ENCODE data around the gene TMEM54. TPM values are rescaled to one million over a fixed set of nuclear protein-coding genes. Genes with fewer than 3 reads are reported as not detected.

TMEM54 gene
- total RNA-seq, 1 experiment from 2014 or later, result 61.5 TPM

- CTCF ChIA-PET, result no interaction called here
- BruUV-seq (replicated peaks), result no TSS peak
- intact Hi-C loops (cut with micrococcal nuclease; ENCODE audit: unreplicated experiment), result no loop called here
- no peak overlapping the region for H3K4me3 ChIP-seq (ENCODE audit: low read depth in 2 of 2, low read length in 2 of 2)
- TF ChIP-seq CTCF (IDR thresholded peaks at IDR 0.05), result no peak
- TF ChIP-seq SIN3A (IDR thresholded peaks at IDR 0.05; ENCODE audit: borderline replicate concordance, insufficient read depth, low read depth, low read length), result no peak
- TF ChIP-seq TCF7L2 (IDR thresholded peaks at IDR 0.05; ENCODE audit: low read depth, low read length), result no peak
- TF ChIP-seq REST (IDR thresholded peaks at IDR 0.05; ENCODE audit: insufficient read depth in 1 of 2, low read depth in 2 of 2, low read length in 1 of 2), result no peak; a peak in 2 of 4 replicates
- TF ChIP-seq POLR2AphosphoS5 (IDR thresholded peaks at IDR 0.05; ENCODE audit: low read depth, low read length), result no peak
- in situ Hi-C loops (cut with HindIII; ENCODE audit: low pct_unique_long_range_greater_than_20kb, low sequenced_read_pairs), result no loop called here
- no peaks in the 10 kb centered on the region for H3K9me3 ChIP-seq (ENCODE audit: control insufficient read depth, insufficient read depth, low read depth, low read length)
- DNase-seq (ENCODE audit: low read depth, low spot score) (no peak), ATAC-seq (no peak)
- peaks cover 32% of the 10 kb centered on the region for H3K36me3 ChIP-seq (ENCODE audit: control insufficient read depth, insufficient read depth, low read length)
- POLR2A ChIA-PET, result no interaction called here
- H3K27me3 ChIP-seq (ENCODE audit: control insufficient read depth, insufficient read depth, low read length), result no peaks in the 10 kb centered on the region
- no peaks in the 10 kb centered on the region for H3K4me1 ChIP-seq (ENCODE audit: control insufficient read depth, insufficient read depth, low read length)
- H3K27ac ChIP-seq (ENCODE audit: low read length), result no peak overlapping the region
Measured at GRCh38 chr1:32855861-32856617, 45.1 kb downstream of the TMEM54 start.

- TF ChIP-seq REST (IDR thresholded peaks at IDR 0.05; ENCODE audit: insufficient read depth in 1 of 2, low read depth in 2 of 2, low read length in 1 of 2) (no peak), CTCF (IDR thresholded peaks at IDR 0.05) (no peak), SIN3A (IDR thresholded peaks at IDR 0.05; ENCODE audit: borderline replicate concordance, insufficient read depth, low read depth, low read length) (no peak), TCF7L2 (IDR thresholded peaks at IDR 0.05; ENCODE audit: low read depth, low read length) (no peak), POLR2AphosphoS5 (IDR thresholded peaks at IDR 0.05; ENCODE audit: low read depth, low read length) (no peak)
- intact Hi-C loops (cut with micrococcal nuclease; ENCODE audit: unreplicated experiment) (no loop called here), in situ Hi-C loops (cut with HindIII; ENCODE audit: low pct_unique_long_range_greater_than_20kb, low sequenced_read_pairs) (no loop called here)
- H3K27ac ChIP-seq (ENCODE audit: low read length), result no peak overlapping the region
- POLR2A ChIA-PET, result interaction anchor here (0.6 kb wide), 1 partner anchor 63 kb away, joined by 3 read pairs; no protein-coding TSS in a partner anchor
- peaks cover 16% of the 10 kb centered on the region for H3K36me3 ChIP-seq (ENCODE audit: control insufficient read depth, insufficient read depth, low read length)
- H3K4me1 ChIP-seq (ENCODE audit: control insufficient read depth, insufficient read depth, low read length), result no peaks in the 10 kb centered on the region
- CTCF ChIA-PET, result no interaction called here
- H3K27me3 ChIP-seq (ENCODE audit: control insufficient read depth, insufficient read depth, low read length), result no peaks in the 10 kb centered on the region
- ATAC-seq, result no peak
- H3K4me3 ChIP-seq (ENCODE audit: low read depth in 2 of 2, low read length in 2 of 2), result no peak overlapping the region
- no peaks in the 10 kb centered on the region for H3K9me3 ChIP-seq (ENCODE audit: control insufficient read depth, insufficient read depth, low read depth, low read length)
- BruUV-seq (replicated peaks), result TSS peak; percentile 18
- no peak for DNase-seq (ENCODE audit: low read depth, low spot score)
Measured at GRCh38 chr1:32848354-32849063, 52.7 kb downstream of the TMEM54 start.

Data from Panc1 (cell line).